HepG2 (cell line): ENCODE results near the gene PAQR6. TPM values are rescaled to one million over a fixed set of nuclear protein-coding genes. Genes with fewer than 3 reads are reported as not detected.

Experiments used
- ATF7 ChIP-seq, 2 experiments: fragments of 450-650 bp in 1 of 2; sonication (generic) in 1 of 2; formaldehyde crosslinking in 1 of 2; IDR thresholded peaks; 2 replicates each; pipeline versions ENCODE4 v1.4.0 to v1.6.1; 2016 to 2020; ENCODE audit warnings: antibody characterized with exemption in 1 of 2, mild to moderate bottlenecking in 1 of 2, missing genetic modification reagents in 1 of 2
- CBX5 ChIP-seq: sonication (generic); formaldehyde crosslinking; IDR thresholded peaks from 2 replicates; pipeline ENCODE4 v1.4.0; 2020; ENCODE audit warnings: missing genetic modification reagents, borderline replicate concordance
- HDAC2 ChIP-seq: sonication (generic); formaldehyde crosslinking; IDR thresholded peaks from 2 replicates; pipeline ENCODE4 v1.4.0; 2020; ENCODE audit warnings: missing genetic modification reagents
- KDM2A ChIP-seq: sonication (generic); formaldehyde crosslinking; IDR thresholded peaks from 2 replicates; pipeline ENCODE4 v1.4.0; 2020; ENCODE audit warnings: low read depth, missing genetic modification reagents, borderline replicate concordance
- MTA1 ChIP-seq: sonication (generic); formaldehyde crosslinking; IDR thresholded peaks from 2 replicates; pipeline ENCODE4 v1.4.0; 2020; ENCODE audit warnings: missing genetic modification reagents, mild to moderate bottlenecking, borderline replicate concordance
- THYN1 ChIP-seq: sonication (generic); formaldehyde crosslinking; IDR thresholded peaks from 2 replicates; pipeline ENCODE4 v1.8.1; 2023; ENCODE audit warnings: low read depth, mild to moderate bottlenecking, moderate library complexity, missing genetic modification reagents, borderline replicate concordance
- WIZ ChIP-seq: sonication (generic); formaldehyde crosslinking; IDR thresholded peaks from 2 replicates; pipeline ENCODE4 v1.5.1; 2020; ENCODE audit warnings: mild to moderate bottlenecking, missing genetic modification reagents
- ZNF121 ChIP-seq: sonication (generic); formaldehyde crosslinking; IDR thresholded peaks from 2 replicates; pipeline ENCODE4 v1.5.0; 2020; ENCODE audit warnings: mild to moderate bottlenecking, missing genetic modification reagents
- ZNF180 ChIP-seq: sonication (generic); formaldehyde crosslinking; IDR thresholded peaks from 2 replicates; pipeline ENCODE4 v1.4.0; 2020; ENCODE audit warnings: low read depth, missing genetic modification reagents, borderline replicate concordance
- ZNF432 ChIP-seq: sonication (generic); formaldehyde crosslinking; IDR thresholded peaks from 2 replicates; pipeline ENCODE4 v1.5.0; 2020; ENCODE audit warnings: missing genetic modification reagents, mild to moderate bottlenecking, borderline replicate concordance
- ZNF496 ChIP-seq: sonication (generic); formaldehyde crosslinking; IDR thresholded peaks from 2 replicates; pipeline ENCODE4 v1.8.1; 2023; ENCODE audit warnings: mild to moderate bottlenecking, moderate library complexity, missing genetic modification reagents; ENCODE audit not compliant: insufficient replicate concordance
- ZNF761 ChIP-seq: sonication (generic); formaldehyde crosslinking; conservative IDR thresholded peaks from 2 replicates; pipeline ENCODE4 v1.4.0; 2020; ENCODE audit warnings: mild to moderate bottlenecking, missing genetic modification reagents
- ZNF782 ChIP-seq: sonication (generic); formaldehyde crosslinking; IDR thresholded peaks from 2 replicates; pipeline ENCODE4 v1.4.0; 2020; ENCODE audit warnings: missing genetic modification reagents, mild to moderate bottlenecking, borderline replicate concordance
- ZSCAN9 ChIP-seq: IDR thresholded peaks from 2 replicates; pipeline ENCODE4 v1.6.1; 2016; ENCODE audit warnings: borderline replicate concordance
- polyA plus RNA-seq, 8 experiments: library from polyadenylated mRNA; depleted of rRNA in 3 of 8; stranded (reverse) in 7 of 8; unstranded in 1 of 8; fragments of >200 nt; fragmentation: Illumina TruSeq in 4 of 8; extraction: Trizol in 4 of 8; gene quantifications; 2 replicates each; pipeline versions ENCODE4 v1.2.1 to v1.2.3, GENCODE V29; 2011 to 2016; ENCODE audit warnings: low read depth in 4 of 8, missing spikeins in 1 of 8, mixed read lengths in 1 of 8; ENCODE audit not compliant: insufficient read depth in 1 of 8
- total RNA-seq, 5 experiments: library from RNA; depleted of rRNA; stranded (reverse); fragments of >200 nt; fragmentation: Illumina TruSeq; extraction: Trizol; gene quantifications; 2 replicates each; pipeline ENCODE4 v1.2.3, GENCODE V29; 2016; ENCODE audit warnings: low read depth in 1 of 5
- TF ChIP-seq, protein P1 (sequence below): sonication (generic); formaldehyde crosslinking; IDR thresholded peaks from 2 replicates; pipeline ENCODE4 v1.4.0; 2020; ENCODE audit warnings: missing genetic modification reagents, borderline replicate concordance
- TF ChIP-seq, protein P2 (sequence below): sonication (generic); formaldehyde crosslinking; IDR thresholded peaks from 2 replicates; pipeline ENCODE4 v1.5.0; 2020; ENCODE audit warnings: mild to moderate bottlenecking, missing genetic modification reagents, borderline replicate concordance
- TF ChIP-seq, protein P3 (sequence below): sonication (generic); formaldehyde crosslinking; IDR thresholded peaks from 2 replicates; pipeline ENCODE4 v1.8.0; 2023; ENCODE audit warnings: mild to moderate bottlenecking, missing genetic modification reagents
- TF ChIP-seq, protein P4 (sequence below): IDR thresholded peaks from 2 replicates; pipeline ENCODE4 v1.6.1; 2012; ENCODE audit warnings: low read depth, low read length, improper control_type of control experiment

PAQR6 gene
- total and polyA plus RNA-seq, 2 of the 13 experiments (the other 11 are each of a cell fraction or from before 2014, with no cell fraction given), result 0.82 to 1.4 TPM

DNA sequence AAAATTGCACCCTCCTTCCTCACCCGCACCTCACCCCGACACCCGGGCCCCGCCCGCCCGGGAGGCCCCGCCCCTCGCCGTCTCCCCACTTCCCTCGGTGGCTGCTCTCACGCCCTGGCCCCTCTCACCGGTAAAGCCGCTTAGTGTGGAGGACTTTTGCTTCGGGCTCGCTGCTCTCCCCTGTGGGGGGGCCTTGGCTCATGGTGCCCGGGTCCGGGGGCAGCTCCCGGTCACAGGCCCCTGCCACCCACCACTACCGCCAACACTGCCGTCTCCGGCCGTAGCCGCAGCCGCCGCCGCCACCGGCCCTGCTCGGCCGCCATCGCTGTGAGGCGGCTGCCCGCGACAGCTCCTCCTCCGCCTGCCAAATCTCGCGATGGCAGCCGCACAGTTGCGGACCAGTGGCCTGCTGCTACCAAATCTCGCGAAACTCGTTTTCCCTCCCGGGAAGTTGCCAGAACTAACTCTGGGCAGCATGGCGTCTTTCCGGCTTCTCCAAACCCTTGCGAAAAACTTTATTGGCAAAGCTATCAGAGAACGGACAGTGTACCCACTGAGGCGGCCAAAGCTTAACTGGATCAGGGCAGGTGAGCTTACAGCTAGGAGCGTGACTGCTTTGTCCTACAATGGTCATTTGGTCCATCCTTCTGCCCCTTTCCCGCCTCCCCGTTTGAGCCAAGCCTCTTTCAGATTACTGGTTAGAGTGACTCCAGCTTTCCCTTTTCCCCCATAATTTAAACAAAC, 34.8 kb upstream of the PAQR6 start, which contains the start of gene SMG5 (continued):
- TF ChIP-seq, protein P1, sequence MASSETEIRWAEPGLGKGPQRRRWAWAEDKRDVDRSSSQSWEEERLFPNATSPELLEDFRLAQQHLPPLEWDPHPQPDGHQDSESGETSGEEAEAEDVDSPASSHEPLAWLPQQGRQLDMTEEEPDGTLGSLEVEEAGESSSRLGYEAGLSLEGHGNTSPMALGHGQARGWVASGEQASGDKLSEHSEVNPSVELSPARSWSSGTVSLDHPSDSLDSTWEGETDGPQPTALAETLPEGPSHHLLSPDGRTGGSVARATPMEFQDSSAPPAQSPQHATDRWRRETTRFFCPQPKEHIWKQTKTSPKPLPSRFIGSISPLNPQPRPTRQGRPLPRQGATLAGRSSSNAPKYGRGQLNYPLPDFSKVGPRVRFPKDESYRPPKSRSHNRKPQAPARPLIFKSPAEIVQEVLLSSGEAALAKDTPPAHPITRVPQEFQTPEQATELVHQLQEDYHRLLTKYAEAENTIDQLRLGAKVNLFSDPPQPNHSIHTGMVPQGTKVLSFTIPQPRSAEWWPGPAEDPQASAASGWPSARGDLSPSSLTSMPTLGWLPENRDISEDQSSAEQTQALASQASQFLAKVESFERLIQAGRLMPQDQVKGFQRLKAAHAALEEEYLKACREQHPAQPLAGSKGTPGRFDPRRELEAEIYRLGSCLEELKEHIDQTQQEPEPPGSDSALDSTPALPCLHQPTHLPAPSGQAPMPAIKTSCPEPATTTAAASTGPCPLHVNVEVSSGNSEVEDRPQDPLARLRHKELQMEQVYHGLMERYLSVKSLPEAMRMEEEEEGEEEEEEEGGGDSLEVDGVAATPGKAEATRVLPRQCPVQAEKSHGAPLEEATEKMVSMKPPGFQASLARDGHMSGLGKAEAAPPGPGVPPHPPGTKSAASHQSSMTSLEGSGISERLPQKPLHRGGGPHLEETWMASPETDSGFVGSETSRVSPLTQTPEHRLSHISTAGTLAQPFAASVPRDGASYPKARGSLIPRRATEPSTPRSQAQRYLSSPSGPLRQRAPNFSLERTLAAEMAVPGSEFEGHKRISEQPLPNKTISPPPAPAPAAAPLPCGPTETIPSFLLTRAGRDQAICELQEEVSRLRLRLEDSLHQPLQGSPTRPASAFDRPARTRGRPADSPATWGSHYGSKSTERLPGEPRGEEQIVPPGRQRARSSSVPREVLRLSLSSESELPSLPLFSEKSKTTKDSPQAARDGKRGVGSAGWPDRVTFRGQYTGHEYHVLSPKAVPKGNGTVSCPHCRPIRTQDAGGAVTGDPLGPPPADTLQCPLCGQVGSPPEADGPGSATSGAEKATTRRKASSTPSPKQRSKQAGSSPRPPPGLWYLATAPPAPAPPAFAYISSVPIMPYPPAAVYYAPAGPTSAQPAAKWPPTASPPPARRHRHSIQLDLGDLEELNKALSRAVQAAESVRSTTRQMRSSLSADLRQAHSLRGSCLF (CRISPR knock-in tag), result 0 out of 2 replicates have a peak, but pooled peaks have one; percentile 11
- TF ChIP-seq WIZ (CRISPR knock-in tag) (no peak; the same call in 1 of the 2 replicates), ZNF121 (CRISPR knock-in tag) (no peak), ZNF496 (no peak), ZNF180 (CRISPR knock-in tag) (no peak), ZNF782 (CRISPR knock-in tag) (peak; percentile 73; the same call in 1 of the 2 replicates), THYN1 (no peak), ATF7 (IDR thresholded peaks at IDR 0.05) (no peak), ATF7 (CRISPR knock-in tag; IDR thresholded peaks at IDR 0.05) (no peak), HDAC2 (peak; percentile 82), MTA1 (CRISPR knock-in tag) (peak; percentile 74; the same call in 1 of the 2 replicates), ZNF761 (CRISPR knock-in tag) (peak; percentile 85), KDM2A (CRISPR knock-in tag) (peak; percentile 98), ZSCAN9 (CRISPR knock-in tag) (peak; percentile 76; the same call in 1 of the 2 replicates), ZNF432 (CRISPR knock-in tag) (no peak), CBX5 (0 out of 2 replicates have a peak, but pooled peaks have one; percentile 83)
- TF ChIP-seq, protein P2, sequence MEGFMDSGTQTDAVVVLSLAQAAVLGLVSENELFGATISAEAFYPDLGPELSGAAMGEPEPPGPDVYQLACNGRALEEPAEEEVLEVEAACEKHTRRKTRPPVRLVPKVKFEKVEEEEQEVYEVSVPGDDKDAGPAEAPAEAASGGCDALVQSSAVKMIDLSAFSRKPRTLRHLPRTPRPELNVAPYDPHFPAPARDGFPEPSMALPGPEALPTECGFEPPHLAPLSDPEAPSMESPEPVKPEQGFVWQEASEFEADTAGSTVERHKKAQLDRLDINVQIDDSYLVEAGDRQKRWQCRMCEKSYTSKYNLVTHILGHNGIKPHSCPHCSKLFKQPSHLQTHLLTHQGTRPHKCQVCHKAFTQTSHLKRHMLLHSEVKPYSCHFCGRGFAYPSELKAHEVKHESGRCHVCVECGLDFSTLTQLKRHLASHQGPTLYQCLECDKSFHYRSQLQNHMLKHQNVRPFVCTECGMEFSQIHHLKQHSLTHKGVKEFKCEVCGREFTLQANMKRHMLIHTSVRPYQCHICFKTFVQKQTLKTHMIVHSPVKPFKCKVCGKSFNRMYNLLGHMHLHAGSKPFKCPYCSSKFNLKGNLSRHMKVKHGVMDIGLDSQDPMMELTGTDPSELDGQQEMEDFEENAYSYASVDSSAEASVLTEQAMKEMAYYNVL (CRISPR knock-in tag), result peak; percentile 79
- TF ChIP-seq, protein P3, sequence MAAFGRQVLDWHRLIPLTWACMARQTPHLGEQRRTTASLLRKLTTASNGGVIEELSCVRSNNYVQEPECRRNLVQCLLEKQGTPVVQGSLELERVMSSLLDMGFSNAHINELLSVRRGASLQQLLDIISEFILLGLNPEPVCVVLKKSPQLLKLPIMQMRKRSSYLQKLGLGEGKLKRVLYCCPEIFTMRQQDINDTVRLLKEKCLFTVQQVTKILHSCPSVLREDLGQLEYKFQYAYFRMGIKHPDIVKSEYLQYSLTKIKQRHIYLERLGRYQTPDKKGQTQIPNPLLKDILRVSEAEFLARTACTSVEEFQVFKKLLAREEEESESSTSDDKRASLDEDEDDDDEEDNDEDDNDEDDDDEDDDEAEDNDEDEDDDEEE (CRISPR knock-in tag), result 0 out of 2 replicates have a peak, but pooled peaks have one; percentile 53
- TF ChIP-seq, protein P4, sequence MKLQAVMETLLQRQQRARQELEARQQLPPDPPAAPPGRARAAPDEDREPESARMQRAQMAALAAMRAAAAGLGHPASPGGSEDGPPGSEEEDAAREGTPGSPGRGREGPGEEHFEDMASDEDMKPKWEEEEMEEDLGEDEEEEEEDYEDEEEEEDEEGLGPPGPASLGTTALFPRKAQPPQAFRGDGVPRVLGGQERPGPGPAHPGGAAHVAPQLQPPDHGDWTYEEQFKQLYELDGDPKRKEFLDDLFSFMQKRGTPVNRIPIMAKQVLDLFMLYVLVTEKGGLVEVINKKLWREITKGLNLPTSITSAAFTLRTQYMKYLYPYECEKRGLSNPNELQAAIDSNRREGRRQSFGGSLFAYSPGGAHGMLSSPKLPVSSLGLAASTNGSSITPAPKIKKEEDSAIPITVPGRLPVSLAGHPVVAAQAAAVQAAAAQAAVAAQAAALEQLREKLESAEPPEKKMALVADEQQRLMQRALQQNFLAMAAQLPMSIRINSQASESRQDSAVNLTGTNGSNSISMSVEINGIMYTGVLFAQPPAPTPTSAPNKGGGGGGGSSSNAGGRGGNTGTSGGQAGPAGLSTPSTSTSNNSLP, result no peak
